ENCODE data around the gene FYN.

DNA sequence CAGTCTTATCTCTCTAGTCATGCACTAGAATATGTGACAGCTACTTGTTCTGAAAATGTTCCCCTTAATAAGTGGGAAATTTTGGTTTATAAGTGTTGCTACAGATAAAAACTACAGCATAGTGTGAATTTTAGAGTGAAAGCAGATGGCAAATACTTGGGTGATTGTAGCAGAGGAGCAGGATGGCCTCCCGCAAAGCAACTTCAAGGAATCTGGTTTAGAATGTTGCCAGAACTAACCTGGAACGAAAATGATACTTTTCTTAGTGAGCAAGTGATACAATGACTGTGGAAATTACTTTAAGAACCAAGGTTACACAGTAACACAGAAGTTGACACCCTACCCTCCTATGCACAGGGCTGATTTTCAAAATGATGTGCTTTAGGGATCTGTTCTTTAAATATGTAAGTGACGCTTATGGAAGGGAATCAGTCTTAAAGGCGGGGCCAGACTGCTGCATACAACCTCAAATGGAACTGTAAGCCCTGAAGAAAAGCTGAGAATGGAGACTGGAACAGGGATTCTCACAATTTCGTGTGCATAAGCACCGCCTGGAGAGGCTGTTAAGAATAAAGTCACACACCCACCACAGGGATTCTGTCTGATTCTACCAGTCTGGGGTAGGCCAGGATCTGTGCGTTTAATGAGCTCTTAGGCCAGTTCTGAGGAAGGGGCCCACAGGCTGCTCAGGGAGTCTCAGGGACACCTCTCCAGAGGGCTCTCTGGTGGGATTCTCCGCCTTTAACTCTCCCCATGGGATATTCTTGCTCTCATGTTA is 97.9 kb downstream of the FYN start:
- TF ChIP-seq, protein P1, sequence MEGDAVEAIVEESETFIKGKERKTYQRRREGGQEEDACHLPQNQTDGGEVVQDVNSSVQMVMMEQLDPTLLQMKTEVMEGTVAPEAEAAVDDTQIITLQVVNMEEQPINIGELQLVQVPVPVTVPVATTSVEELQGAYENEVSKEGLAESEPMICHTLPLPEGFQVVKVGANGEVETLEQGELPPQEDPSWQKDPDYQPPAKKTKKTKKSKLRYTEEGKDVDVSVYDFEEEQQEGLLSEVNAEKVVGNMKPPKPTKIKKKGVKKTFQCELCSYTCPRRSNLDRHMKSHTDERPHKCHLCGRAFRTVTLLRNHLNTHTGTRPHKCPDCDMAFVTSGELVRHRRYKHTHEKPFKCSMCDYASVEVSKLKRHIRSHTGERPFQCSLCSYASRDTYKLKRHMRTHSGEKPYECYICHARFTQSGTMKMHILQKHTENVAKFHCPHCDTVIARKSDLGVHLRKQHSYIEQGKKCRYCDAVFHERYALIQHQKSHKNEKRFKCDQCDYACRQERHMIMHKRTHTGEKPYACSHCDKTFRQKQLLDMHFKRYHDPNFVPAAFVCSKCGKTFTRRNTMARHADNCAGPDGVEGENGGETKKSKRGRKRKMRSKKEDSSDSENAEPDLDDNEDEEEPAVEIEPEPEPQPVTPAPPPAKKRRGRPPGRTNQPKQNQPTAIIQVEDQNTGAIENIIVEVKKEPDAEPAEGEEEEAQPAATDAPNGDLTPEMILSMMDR (IDR thresholded peaks at IDR 0.05): no peak
- TF ChIP-seq RNF2 (IDR thresholded peaks at IDR 0.05; ENCODE audit: borderline replicate concordance, low read depth): no peak
- no peak for TF ChIP-seq CBX8 (IDR thresholded peaks at IDR 0.05)
- no peak for TF ChIP-seq EHMT2 (IDR thresholded peaks at IDR 0.05; ENCODE audit: low read depth)
- no peak for TF ChIP-seq FOSB (CRISPR knock-in tag; IDR thresholded peaks at IDR 0.05)
- no peak for TF ChIP-seq JUN (IDR thresholded peaks at IDR 0.05)
- no peak for TF ChIP-seq KDM1A (IDR thresholded peaks at IDR 0.05; ENCODE audit: low read depth)
- TF ChIP-seq, protein P2, sequence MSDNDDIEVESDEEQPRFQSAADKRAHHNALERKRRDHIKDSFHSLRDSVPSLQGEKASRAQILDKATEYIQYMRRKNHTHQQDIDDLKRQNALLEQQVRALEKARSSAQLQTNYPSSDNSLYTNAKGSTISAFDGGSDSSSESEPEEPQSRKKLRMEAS (IDR thresholded peaks at IDR 0.05): no peak
- no peak for TF ChIP-seq HDAC2 (IDR thresholded peaks at IDR 0.05)
